Right forelimb (tissue), 1 donor: ENCODE data around the gene PTPN1.

Source experiments
- DNase-seq: peaks from one replicate; pipeline ENCODE4 v3.0.0-alpha.2; 2018

PTPN1 gene

GRCh38 chr20:50580016-50580747, 70.0 kb downstream of the PTPN1 start:
- DNase-seq: peak; percentile 71

- DNase-seq: no peak
These were observed 70.8 kb downstream of the PTPN1 start for GRCh38 chr20:50580842-50581544.

GRCh38 chr20:50582092-50582491, 71.9 kb downstream of the PTPN1 start:
- no peak for DNase-seq

- DNase-seq: no peak
These were observed 72.5 kb downstream of the PTPN1 start for GRCh38 chr20:50582591-50583234.

GRCh38 chr20:50583442-50584150, 73.4 kb downstream of the PTPN1 start:
- no peak for DNase-seq

- DNase-seq: no peak
These were observed 74.5 kb downstream of the PTPN1 start for GRCh38 chr20:50584687-50585086.

GRCh38 chr20:50585214-50585613, 75.0 kb downstream of the PTPN1 start:
- no peak for DNase-seq

GRCh38 chr20:50585678-50586077, 75.5 kb downstream of the PTPN1 start:
- DNase-seq: no peak

GRCh38 chr20:50586531-50587232, 76.5 kb downstream of the PTPN1 start:
- DNase-seq: no peak

GRCh38 chr20:50587291-50587961, 77.2 kb downstream of the PTPN1 start:
- DNase-seq: no peak

- DNase-seq: peak; percentile 72
These were observed 78.0 kb downstream of the PTPN1 start for GRCh38 chr20:50588034-50588736.

- DNase-seq: no peak
These were observed 79.6 kb downstream of the PTPN1 start for GRCh38 chr20:50589548-50590347.

- DNase-seq: no peak
These were observed 80.1 kb downstream of the PTPN1 start for GRCh38 chr20:50590348-50590664.

- no peak for DNase-seq
These were observed 81.2 kb downstream of the PTPN1 start for GRCh38 chr20:50591233-50591852.

- DNase-seq: no peak
These were observed 82.3 kb downstream of the PTPN1 start for GRCh38 chr20:50592282-50593004.

GRCh38 chr20:50593005-50593335, 82.8 kb downstream of the PTPN1 start:
- no peak for DNase-seq

- no peak for DNase-seq
These were observed 84.0 kb downstream of the PTPN1 start for GRCh38 chr20:50594231-50594590.

GRCh38 chr20:50594591-50595432, 84.6 kb downstream of the PTPN1 start:
- no peak for DNase-seq

- DNase-seq: no peak
These were observed 85.3 kb downstream of the PTPN1 start for GRCh38 chr20:50595433-50595895.
